Endothelial cell (in vitro differentiated cells): Measurements from ENCODE around the gene PRPH. TPM values are rescaled to one million over a fixed set of nuclear protein-coding genes. Genes with fewer than 3 reads are reported as not detected.
A peak's percentile ranks its signal among the peaks of the same experiment; 100 is the strongest.
"Not testable (repeated sequence)": the region's sequence is repeated elsewhere in the genome, so short reads cannot be mapped to it uniquely, and the experiment has no call there.

Source experiments
- DNase-seq: peaks from one replicate; pipeline ENCODE4 v3.0.0; 2021; ENCODE audit warnings: low spot score
- H3K27ac Mint-ChIP-seq: one replicate; pipeline ENCODE4 v1.8.0; 2021; ENCODE audit warnings: mixed read lengths, inconsistent platforms; ENCODE audit not compliant: unreplicated experiment
- H3K27me3 Mint-ChIP-seq: one replicate; pipeline ENCODE4 v1.8.0; 2021; ENCODE audit warnings: mild to moderate bottlenecking, moderate library complexity, mixed read lengths, inconsistent platforms; ENCODE audit not compliant: unreplicated experiment
- H3K36me3 Mint-ChIP-seq: one replicate; pipeline ENCODE4 v1.8.0; 2021; ENCODE audit warnings: mild to moderate bottlenecking, low read depth, mixed read lengths, inconsistent platforms; ENCODE audit not compliant: unreplicated experiment
- H3K4me1 Mint-ChIP-seq: one replicate; pipeline ENCODE4 v1.8.0; 2021; ENCODE audit warnings: mild to moderate bottlenecking, mixed read lengths, inconsistent platforms; ENCODE audit not compliant: unreplicated experiment
- H3K4me3 Mint-ChIP-seq: one replicate; pipeline ENCODE4 v1.8.0; 2021; ENCODE audit warnings: mild to moderate bottlenecking, mixed read lengths, inconsistent platforms; ENCODE audit not compliant: unreplicated experiment
- H3K9me3 Mint-ChIP-seq: one replicate; pipeline ENCODE4 v1.8.0; 2021; ENCODE audit warnings: mixed read lengths, inconsistent platforms; ENCODE audit not compliant: unreplicated experiment
- CTCF ChIP-seq: fragments of 200-600 bp; sonication (generic); IDR thresholded peaks from one replicate; pipeline ENCODE4 v1.5.0; 2021; ENCODE audit warnings: antibody characterized with exemption; ENCODE audit not compliant: unreplicated experiment
- total RNA-seq: library from RNA; stranded (reverse); fragmentation: NEBNext Ultra II Directional; extraction: Animal tissue kit (Norgen Biotek cat#: 25700); gene quantifications from one replicate; pipeline ENCODE4 v1.2.1, GENCODE V29; 2021; ENCODE audit not compliant: unreplicated experiment

PRPH gene
- total RNA-seq, 1 donor from 2014 or later = not detected

GRCh38 chr12:49332441-49332861 lies 37.5 kb downstream of the PRPH start:
- no peaks in the 10 kb centered on the region for H3K9me3 Mint-ChIP-seq
- no peak overlapping the region for H3K4me3 Mint-ChIP-seq
- H3K27me3 Mint-ChIP-seq = peaks cover 38% of the 10 kb centered on the region
- TF ChIP-seq CTCF = no peak
- peaks cover 12% of the 10 kb centered on the region for H3K36me3 Mint-ChIP-seq
- peak overlapping the region; percentile 70 for H3K27ac Mint-ChIP-seq
- DNase-seq = no peak
- H3K4me1 Mint-ChIP-seq = peaks cover 2% of the 10 kb centered on the region

GRCh38 chr12:49332891-49333371 lies 38.0 kb downstream of the PRPH start:
- peaks cover 6% of the 10 kb centered on the region for H3K4me1 Mint-ChIP-seq
- no peak for TF ChIP-seq CTCF
- no peaks in the 10 kb centered on the region for H3K9me3 Mint-ChIP-seq
- peaks cover 12% of the 10 kb centered on the region for H3K36me3 Mint-ChIP-seq
- peak overlapping the region; percentile 51 for H3K4me3 Mint-ChIP-seq
- DNase-seq = no peak
- H3K27ac Mint-ChIP-seq = peak overlapping the region; percentile 70
- H3K27me3 Mint-ChIP-seq = peaks cover 40% of the 10 kb centered on the region

GRCh38 chr12:49333778-49334177 lies 38.8 kb downstream of the PRPH start:
- not testable (repeated sequence) for H3K9me3 Mint-ChIP-seq, H3K4me3 Mint-ChIP-seq, H3K27ac Mint-ChIP-seq, DNase-seq, H3K4me1 Mint-ChIP-seq
- H3K36me3 Mint-ChIP-seq = peaks cover 12% of the 10 kb centered on the region
- peaks cover 46% of the 10 kb centered on the region for H3K27me3 Mint-ChIP-seq

- Mint-ChIP-seq H3K9me3 (no peaks in the 10 kb centered on the region), H3K27ac (no peak overlapping the region), H3K27me3 (peaks cover 46% of the 10 kb centered on the region), H3K36me3 (peaks cover 9% of the 10 kb centered on the region), H3K4me1 (peaks cover 6% of the 10 kb centered on the region), H3K4me3 (peak overlapping the region; percentile 31)
- TF ChIP-seq CTCF = no peak
- no peak for DNase-seq
These were observed 39.3 kb downstream of the PRPH start for GRCh38 chr12:49334226-49334625.

GRCh38 chr12:49334681-49335080 lies 39.7 kb downstream of the PRPH start:
- H3K27me3 Mint-ChIP-seq = peaks cover 47% of the 10 kb centered on the region
- TF ChIP-seq CTCF = no peak
- no peak for DNase-seq
- peaks cover 6% of the 10 kb centered on the region for H3K4me1 Mint-ChIP-seq
- H3K9me3 Mint-ChIP-seq = no peaks in the 10 kb centered on the region
- H3K27ac Mint-ChIP-seq = no peak overlapping the region
- H3K4me3 Mint-ChIP-seq = peak overlapping the region; percentile 31
- peaks cover 9% of the 10 kb centered on the region for H3K36me3 Mint-ChIP-seq
